ENCODE data around the gene TMEM30A. TPM values are rescaled to one million over a fixed set of nuclear protein-coding genes. Genes with fewer than 3 reads are reported as not detected.

Gene TMEM30A
- total and polyA plus RNA-seq, 12 donors, result 33.7 to 134 (median 71.0) TPM

GRCh38 chr6:75219263-75219662 lies 65.3 kb downstream of the TMEM30A start:
- 67 to 71% (median 70%) methylated on average over 3 of the region's 3 CpGs for WGBS, 4 donors
- H3K27me3 ChIP-seq, result no peaks in the 10 kb centered on the region
- no peaks in the 10 kb centered on the region for H3K9me3 ChIP-seq (replicated peaks in 1 of 3)
- H3K4me3 ChIP-seq, result no peak overlapping the region
- no peak for DNase-seq
- TF ChIP-seq POLR2A (IDR thresholded peaks at IDR 0.05) (no peak), CTCF (IDR thresholded peaks at IDR 0.05) (no peak)
- H3K4me1 ChIP-seq (replicated peaks in 1 of 2), result peaks cover 0 to 5% of the 10 kb centered on the region in 2 donors
- intact Hi-C loops (cut with DNase I), result loop anchor here in 1 of 2 donors (10.0 kb wide), 1 partner anchor 1244 kb away; no protein-coding TSS in a partner anchor
- H3K27ac ChIP-seq, result no peak overlapping the region
- no peaks in the 10 kb centered on the region for H3K36me3 ChIP-seq (replicated peaks in 1 of 2)

GRCh38 chr6:75217193-75217592 lies 67.4 kb downstream of the TMEM30A start:
- WGBS, 4 donors, result 15 to 25% (median 17%) methylated on average over 4 of the region's 4 CpGs
- no peak for DNase-seq
- peak overlapping the region in 1 of 5 donors; percentile 3 for H3K27ac ChIP-seq

GRCh38 chr6:75215291-75215690 lies 69.3 kb downstream of the TMEM30A start:
- H3K27me3 ChIP-seq, result no peaks in the 10 kb centered on the region
- intact Hi-C loops (cut with DNase I), result loop anchor here in 1 of 2 donors (10.0 kb wide), 1 partner anchor 1240 kb away; no protein-coding TSS in a partner anchor
- no peaks in the 10 kb centered on the region for H3K4me1 ChIP-seq (replicated peaks in 1 of 2)
- TF ChIP-seq CTCF (IDR thresholded peaks at IDR 0.05) (no peak), POLR2A (IDR thresholded peaks at IDR 0.05) (no peak)
- DNase-seq, result no peak
- no peak overlapping the region for H3K4me3 ChIP-seq
- no peaks in the 10 kb centered on the region for H3K36me3 ChIP-seq (replicated peaks in 1 of 2)
- 77 to 83% (median 81%) methylated on average over 4 of the region's 4 CpGs for WGBS, 4 donors
- H3K9me3 ChIP-seq (replicated peaks in 1 of 3), result no peaks in the 10 kb centered on the region
- H3K27ac ChIP-seq, result no peak overlapping the region

More at GRCh38 chr6:75217193-75217592, 67.4 kb downstream of the TMEM30A start:
- peaks cover 0 to 5% of the 10 kb centered on the region in 2 donors for H3K4me1 ChIP-seq (replicated peaks in 1 of 2)
- H3K4me3 ChIP-seq, result no peak overlapping the region
- no peak for TF ChIP-seq POLR2A (IDR thresholded peaks at IDR 0.05)
- no peak for TF ChIP-seq CTCF (IDR thresholded peaks at IDR 0.05)
- no peaks in the 10 kb centered on the region for H3K27me3 ChIP-seq
- intact Hi-C loops (cut with DNase I), result loop anchor here in 1 of 2 donors (10.0 kb wide), 1 partner anchor 1242 kb away; no protein-coding TSS in a partner anchor
- no peaks in the 10 kb centered on the region for H3K9me3 ChIP-seq (replicated peaks in 1 of 3)
- no peaks in the 10 kb centered on the region for H3K36me3 ChIP-seq (replicated peaks in 1 of 2)

- Histone ChIP-seq H3K36me3 (replicated peaks in 1 of 2) (no peaks in the 10 kb centered on the region), H3K9me3 (replicated peaks in 1 of 3) (no peaks in the 10 kb centered on the region), H3K27ac (no peak overlapping the region), H3K4me3 (no peak overlapping the region), H3K27me3 (no peaks in the 10 kb centered on the region), H3K4me1 (replicated peaks in 1 of 2) (peaks cover under 1 to 2% of the 10 kb centered on the region in 2 donors)
- no peak for DNase-seq
- intact Hi-C loops (cut with DNase I), result loop anchor here in 1 of 2 donors (5.0 to 10.0 kb wide), 2 partner anchors 1239 to 1356 kb away; no protein-coding TSS in a partner anchor
- 78 to 100% (median 83%) methylated on average over 1 to 2 of the region's 2 CpGs for WGBS, 4 donors
- TF ChIP-seq POLR2A (IDR thresholded peaks at IDR 0.05) (no peak), CTCF (IDR thresholded peaks at IDR 0.05) (no peak)
These were observed 70.9 kb downstream of the TMEM30A start for GRCh38 chr6:75213732-75214131.
